Endothelial cell of umbilical vein (primary cell): ENCODE data around the gene TMEM8B.

Source experiments
- CTCF ChIP-seq, 2 donors: IDR thresholded peaks; 1 replicate in 1 of 2; 2 replicates in 1 of 2; pipeline ENCODE4 v1.5.1; 2011; ENCODE audit warnings: low read length in 2 of 2, mild to moderate bottlenecking in 2 of 2, moderate library complexity in 2 of 2, control low read depth in 1 of 2, inconsistent platforms in 1 of 2, low read depth in 1 of 2; ENCODE audit not compliant: insufficient read depth in 1 of 2; ENCODE audit errors: extremely low read depth in 1 of 2
- EZH2 ChIP-seq: IDR thresholded peaks from 2 replicates; pipeline ENCODE4 v1.6.1; 2012; ENCODE audit warnings: borderline replicate concordance, low read depth, mild to moderate bottlenecking, moderate library complexity, low read length, inconsistent platforms; ENCODE audit not compliant: severe bottlenecking
- MYC ChIP-seq: IDR thresholded peaks from one replicate; pipeline ENCODE4 v1.6.1; 2011; ENCODE audit warnings: mild to moderate bottlenecking, low read depth, low read length
- POLR2A ChIP-seq: IDR thresholded peaks from 2 replicates; pipeline ENCODE4 v1.6.1; 2012; ENCODE audit warnings: low read depth, mild to moderate bottlenecking, control low read depth, low read length

DNA sequence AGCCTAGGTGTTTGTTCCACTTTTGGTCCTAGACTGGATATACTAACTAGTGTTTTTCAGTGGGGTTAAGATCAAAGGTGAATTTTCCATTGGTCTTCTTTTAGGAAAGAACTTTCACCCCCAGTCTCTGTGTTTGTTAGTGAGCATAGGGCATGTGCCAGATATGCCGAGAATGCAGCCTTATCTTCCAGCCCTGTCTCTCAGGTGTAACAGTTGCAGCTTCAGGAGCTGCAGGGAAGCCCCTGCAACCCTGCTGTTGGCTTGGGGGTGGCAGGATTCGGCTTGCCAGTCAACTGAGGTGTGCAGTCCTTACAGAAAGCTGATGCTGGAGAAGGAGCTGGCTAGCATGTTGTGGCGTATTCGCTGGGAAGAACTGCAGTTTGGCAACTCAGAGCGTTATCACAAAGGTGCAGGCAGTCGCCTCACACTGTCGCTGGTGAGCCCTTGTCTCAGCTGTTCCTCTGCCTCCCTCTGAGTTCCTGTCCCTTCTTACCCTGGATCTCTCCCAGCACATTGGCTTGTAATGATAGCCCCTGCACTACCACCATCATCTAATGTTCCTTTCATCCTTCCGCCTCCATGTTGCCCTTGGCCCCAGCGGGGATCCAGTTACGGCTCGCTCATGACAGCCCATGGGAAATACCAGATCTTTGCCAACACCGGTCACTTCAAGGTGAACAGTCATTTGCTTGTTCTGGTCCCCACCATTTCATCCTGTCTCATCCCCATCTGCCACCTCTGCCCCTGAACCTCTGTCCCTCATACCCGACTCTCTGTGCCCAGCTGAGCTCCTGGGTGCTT is 27.5 kb upstream of the TMEM8B start:
- TF ChIP-seq CTCF (IDR thresholded peaks at IDR 0.05; ENCODE audit: extremely low read depth in 1 of 2, insufficient read depth in 1 of 2, low read depth in 1 of 2, low read length in 2 of 2) (no peak), POLR2A (no peak), EZH2 (no peak), MYC (no peak)
